ENCODE results near the gene ADGRB3.
A peak's percentile ranks its signal among the peaks of the same experiment; 100 is the strongest.

The ADGRB3 gene

GRCh38 chr6:68709882-68710281, 74.8 kb downstream of the ADGRB3 start:
- DNase-seq = no peak

GRCh38 chr6:68710496-68710895, 75.4 kb downstream of the ADGRB3 start:
- no peak for DNase-seq

- DNase-seq = no peak
These were observed 75.8 kb downstream of the ADGRB3 start for GRCh38 chr6:68710916-68711315.

GRCh38 chr6:68711386-68712000, 76.4 kb downstream of the ADGRB3 start:
- no peak for DNase-seq

GRCh38 chr6:68716620-68717019, 81.5 kb downstream of the ADGRB3 start:
- DNase-seq = no peak

GRCh38 chr6:68718385-68719073, 83.4 kb downstream of the ADGRB3 start:
- no peak for DNase-seq

- no peak for DNase-seq
These were observed 84.7 kb downstream of the ADGRB3 start for GRCh38 chr6:68719761-68720160.

- DNase-seq = no peak
These were observed 87.9 kb downstream of the ADGRB3 start for GRCh38 chr6:68722891-68723527.

- DNase-seq = no peak
These were observed 89.0 kb downstream of the ADGRB3 start for GRCh38 chr6:68724060-68724459.

GRCh38 chr6:68726337-68726736, 91.3 kb downstream of the ADGRB3 start:
- no peak for DNase-seq

GRCh38 chr6:68726992-68727391, 91.9 kb downstream of the ADGRB3 start:
- DNase-seq = no peak

- no peak for DNase-seq
These were observed 92.6 kb downstream of the ADGRB3 start for GRCh38 chr6:68727699-68728098.

GRCh38 chr6:68728159-68728979, 93.3 kb downstream of the ADGRB3 start:
- DNase-seq = no peak

- no peak for DNase-seq
These were observed 94.4 kb downstream of the ADGRB3 start for GRCh38 chr6:68729377-68729903.

GRCh38 chr6:68730291-68731054, 95.4 kb downstream of the ADGRB3 start:
- no peak for DNase-seq

GRCh38 chr6:68732423-68732822, 97.3 kb downstream of the ADGRB3 start:
- DNase-seq = no peak

GRCh38 chr6:68735866-68736265, 100.8 kb downstream of the ADGRB3 start:
- DNase-seq = no peak

GRCh38 chr6:68737061-68737460, 102.0 kb downstream of the ADGRB3 start:
- no peak for DNase-seq

- DNase-seq = no peak
These were observed 103.0 kb downstream of the ADGRB3 start for GRCh38 chr6:68738039-68738438.

- DNase-seq = peak; percentile 16
These were observed 105.9 kb downstream of the ADGRB3 start for GRCh38 chr6:68740828-68741500.

GRCh38 chr6:68741501-68742386, 106.7 kb downstream of the ADGRB3 start:
- DNase-seq = no peak

Measured in suppressor macrophage treated with lipopolysaccharide for 4 hours (primary cell).